ENCODE measurements around the gene PDLIM5. TPM values are rescaled to one million over a fixed set of nuclear protein-coding genes. Genes with fewer than 3 reads are reported as not detected.
"Not testable (repeated sequence)": the region's sequence is repeated elsewhere in the genome, so short reads cannot be mapped to it uniquely, and the experiment has no call there.

The PDLIM5 gene, protein sequence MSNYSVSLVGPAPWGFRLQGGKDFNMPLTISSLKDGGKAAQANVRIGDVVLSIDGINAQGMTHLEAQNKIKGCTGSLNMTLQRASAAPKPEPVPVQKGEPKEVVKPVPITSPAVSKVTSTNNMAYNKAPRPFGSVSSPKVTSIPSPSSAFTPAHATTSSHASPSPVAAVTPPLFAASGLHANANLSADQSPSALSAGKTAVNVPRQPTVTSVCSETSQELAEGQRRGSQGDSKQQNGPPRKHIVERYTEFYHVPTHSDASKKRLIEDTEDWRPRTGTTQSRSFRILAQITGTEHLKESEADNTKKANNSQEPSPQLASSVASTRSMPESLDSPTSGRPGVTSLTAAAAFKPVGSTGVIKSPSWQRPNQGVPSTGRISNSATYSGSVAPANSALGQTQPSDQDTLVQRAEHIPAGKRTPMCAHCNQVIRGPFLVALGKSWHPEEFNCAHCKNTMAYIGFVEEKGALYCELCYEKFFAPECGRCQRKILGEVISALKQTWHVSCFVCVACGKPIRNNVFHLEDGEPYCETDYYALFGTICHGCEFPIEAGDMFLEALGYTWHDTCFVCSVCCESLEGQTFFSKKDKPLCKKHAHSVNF
- total RNA-seq (2014; rRNA removed; shearing (Covaris generic)) = 23.3 and 28.9 TPM in 2 replicates

DNA sequence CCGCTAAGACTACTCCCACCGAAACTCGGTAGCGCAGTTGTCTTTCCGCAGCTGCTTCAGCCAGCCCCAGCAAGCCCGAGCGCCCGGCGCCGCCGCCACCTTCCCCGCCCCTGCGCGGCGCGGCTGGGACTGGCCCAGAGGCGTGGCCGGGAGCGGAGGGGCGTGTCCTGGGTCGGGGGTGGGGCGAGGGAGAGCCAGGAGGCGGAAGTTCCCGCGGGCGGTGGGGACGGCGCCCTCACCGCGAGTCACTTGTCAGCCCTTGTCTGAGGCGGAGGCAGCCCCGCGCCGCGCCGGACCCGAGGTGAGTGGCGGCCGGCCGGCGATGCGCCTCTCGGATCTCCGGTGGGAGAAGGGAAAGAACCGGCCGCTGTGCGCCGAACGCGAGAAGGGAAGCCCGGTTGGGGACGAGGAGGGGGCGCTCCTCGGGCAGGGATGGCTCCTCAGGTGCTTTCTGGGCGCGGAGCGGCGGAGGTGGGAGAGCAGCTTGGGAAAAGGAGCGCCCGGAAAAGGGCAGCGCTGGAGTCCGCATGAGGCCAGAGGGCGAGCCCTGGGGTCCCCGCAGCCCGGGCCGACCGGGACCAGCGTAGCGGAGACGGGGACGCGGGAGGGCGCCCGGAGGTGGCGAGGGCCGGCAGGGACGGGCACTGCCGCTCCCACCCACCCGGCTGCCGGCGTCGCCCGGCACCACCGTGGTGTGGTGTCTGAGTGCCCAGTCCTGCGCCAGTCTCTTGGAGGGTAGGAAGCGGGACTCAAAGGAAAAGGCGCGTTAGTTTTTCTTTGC lies at the start of gene PDLIM5:
Gene PDLIM5 (plus strand): TSS at position 248 of the 781 bp plus-strand sequence. CDS start 3,347 bp downstream, outside the sequence.
- peak; percentile 91 for DNase-seq (ENCODE audit: low read depth)

DNA sequence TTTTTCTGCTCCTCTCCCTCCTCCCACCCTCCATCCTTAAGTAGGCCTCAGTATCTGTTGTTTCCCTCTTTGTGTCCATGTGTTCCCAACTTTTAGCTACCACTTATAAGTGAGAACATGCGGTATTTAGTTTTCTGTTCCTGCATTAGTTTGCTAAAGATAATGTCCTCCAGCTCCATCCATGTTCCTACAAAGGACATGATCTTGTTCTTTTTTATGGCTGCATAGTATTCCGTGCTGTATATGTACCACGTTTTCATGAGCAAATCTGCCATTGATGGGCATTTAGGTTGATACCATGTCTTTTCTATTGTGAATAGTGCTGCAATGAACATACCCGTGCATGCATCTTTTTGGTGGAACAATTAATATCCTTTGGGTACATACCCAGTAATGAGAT lies 49.3 kb upstream of the PDLIM5 start:
- not testable (repeated sequence) for DNase-seq (ENCODE audit: low read depth)

DNA sequence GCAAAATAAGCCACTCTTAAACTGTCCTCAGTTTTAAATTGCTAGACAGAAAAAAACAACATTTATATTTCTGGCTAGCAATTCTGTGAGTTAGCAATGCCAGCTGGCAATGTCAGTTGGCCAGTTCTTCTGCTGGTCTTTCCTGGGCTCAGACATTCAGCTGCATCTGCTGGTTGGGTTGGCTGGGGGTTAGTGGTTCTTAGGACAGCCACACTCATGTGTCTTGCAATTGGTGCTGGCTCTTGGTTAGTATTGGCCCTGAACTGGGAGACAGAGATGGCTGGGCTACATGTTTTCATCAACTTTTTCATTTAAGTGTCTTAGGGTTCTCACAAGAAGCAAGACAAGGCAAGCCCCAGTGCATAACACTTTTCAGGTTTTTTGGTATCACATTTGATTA lies 48.0 kb upstream of the PDLIM5 start:
- no peak for DNase-seq (ENCODE audit: low read depth)

DNA sequence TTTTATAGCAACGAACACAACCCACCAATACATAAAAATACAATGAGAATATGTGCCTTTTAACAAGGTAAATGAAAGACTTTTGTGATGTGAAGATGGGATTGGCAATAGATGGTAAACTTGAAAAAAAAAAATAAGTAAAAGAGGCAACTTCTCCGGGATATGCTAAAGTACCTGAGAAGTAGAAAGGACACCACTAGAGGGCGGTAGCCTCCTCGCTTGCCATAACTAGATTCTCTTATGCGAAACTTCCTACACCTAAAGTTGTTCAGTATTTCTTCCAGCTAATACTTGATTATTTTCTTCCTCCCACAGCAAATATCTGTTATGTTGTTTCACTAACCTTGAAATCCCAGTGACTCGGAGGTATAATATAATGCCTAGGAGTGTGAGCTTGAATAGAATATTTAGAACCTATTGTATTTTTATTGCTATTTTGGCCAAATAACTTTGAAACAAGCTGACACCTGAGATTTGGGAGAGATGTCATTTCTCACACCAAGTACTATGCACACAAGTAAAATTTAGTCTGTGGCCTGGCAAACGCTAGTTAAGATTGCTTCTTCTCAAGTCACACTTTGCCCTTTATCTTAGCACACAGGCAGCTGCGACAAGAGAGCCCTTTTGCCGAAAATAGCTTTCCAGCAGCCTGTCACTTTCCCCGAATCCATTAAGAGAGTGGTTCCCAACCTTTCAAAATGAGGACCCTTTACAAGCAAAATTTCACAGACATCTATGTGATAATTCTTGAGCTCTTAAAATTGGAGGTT lies 44.9 kb upstream of the PDLIM5 start:
- DNase-seq (ENCODE audit: low read depth) = peak; percentile 56

DNA sequence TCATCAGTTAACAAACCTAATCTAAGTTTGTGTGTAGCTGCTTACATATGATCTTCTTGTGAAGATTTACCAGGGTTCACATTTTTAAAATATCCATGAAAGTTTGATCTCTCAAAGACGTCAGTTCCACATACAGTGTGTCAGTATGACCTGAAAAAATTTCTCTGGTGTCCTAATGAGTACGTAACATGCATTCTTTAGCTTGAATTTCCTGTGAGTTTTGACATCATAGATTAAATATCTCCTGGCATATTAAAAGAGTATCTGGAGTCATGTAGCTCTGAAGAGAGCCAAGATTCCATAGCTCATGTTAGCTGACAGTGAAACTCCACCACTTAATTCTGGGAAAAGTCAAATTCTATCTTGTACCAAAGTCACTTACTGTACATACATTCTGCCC lies 43.9 kb upstream of the PDLIM5 start:
- DNase-seq (ENCODE audit: low read depth) = no peak

DNA sequence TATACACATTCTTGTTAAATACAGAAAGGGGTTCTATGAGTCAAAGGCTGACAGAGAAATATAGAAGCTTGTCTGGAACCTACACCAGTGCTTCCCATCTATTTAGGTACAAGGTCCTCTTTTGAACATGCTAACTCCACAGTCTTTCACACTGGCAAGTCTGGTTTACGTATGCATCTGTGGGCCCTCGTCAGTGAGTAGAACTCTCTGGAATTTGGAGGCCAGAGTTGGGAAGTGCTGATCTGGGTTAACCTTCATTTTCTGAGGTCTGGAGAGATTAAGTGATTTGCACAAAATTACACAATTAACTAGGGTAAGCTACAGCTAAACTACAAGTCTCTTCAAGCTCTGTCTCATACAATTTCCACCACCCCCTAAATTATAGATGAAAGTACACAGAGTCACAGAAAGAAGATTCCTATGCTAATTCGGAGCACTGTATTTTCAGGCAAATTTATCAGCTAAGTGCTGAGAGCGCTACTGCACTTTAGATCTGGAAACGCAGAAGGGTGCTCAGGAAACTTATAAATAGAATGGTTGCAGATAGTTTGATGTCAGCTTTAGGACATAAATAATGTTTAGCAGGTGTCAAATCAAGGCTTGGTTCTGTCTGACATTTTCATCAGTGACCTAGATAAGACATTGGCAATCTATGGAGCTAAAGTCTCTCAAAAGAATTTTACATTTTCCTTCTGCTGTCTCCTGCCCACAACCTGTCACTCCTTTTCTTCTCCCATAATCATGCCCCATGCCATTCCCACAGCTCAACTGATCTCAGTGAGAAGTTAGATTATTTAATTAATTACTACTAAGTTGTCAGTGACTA lies 43.0 kb upstream of the PDLIM5 start:
- DNase-seq (ENCODE audit: low read depth) = no peak

DNA sequence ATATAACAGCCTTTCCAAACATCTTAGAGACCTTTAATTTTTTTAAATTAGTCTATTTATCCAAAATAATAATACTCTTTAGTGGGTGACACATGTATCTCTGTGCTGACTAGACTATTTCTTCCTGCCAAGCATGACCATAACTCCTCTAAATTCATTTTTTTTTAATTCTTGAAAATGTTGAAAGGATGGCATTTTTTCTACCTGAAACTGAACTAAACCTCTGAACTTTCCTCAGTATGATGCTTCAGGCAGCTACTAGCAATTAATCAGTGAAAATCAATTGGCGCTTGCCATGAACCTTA lies 42.4 kb upstream of the PDLIM5 start:
- DNase-seq (ENCODE audit: low read depth) = no peak

DNA sequence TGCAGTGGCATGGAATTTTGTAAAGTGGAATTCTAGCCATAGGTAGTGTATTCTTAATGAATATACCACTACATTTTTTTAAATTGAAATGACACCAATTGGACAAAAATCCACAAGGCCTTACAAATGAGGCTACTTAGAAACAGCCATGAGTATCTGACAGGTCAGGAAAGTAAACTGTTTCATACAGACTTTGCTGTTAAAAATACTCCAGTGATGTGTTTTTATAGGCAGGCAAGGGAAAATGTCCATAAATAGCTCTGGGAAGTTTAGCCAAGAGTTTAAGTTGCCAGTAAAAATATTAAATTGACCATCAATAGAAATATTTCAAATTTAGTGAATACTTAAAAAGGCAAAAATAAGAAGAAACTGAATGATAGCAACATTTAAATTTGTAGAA lies 41.8 kb upstream of the PDLIM5 start:
- no peak for DNase-seq (ENCODE audit: low read depth)

DNA sequence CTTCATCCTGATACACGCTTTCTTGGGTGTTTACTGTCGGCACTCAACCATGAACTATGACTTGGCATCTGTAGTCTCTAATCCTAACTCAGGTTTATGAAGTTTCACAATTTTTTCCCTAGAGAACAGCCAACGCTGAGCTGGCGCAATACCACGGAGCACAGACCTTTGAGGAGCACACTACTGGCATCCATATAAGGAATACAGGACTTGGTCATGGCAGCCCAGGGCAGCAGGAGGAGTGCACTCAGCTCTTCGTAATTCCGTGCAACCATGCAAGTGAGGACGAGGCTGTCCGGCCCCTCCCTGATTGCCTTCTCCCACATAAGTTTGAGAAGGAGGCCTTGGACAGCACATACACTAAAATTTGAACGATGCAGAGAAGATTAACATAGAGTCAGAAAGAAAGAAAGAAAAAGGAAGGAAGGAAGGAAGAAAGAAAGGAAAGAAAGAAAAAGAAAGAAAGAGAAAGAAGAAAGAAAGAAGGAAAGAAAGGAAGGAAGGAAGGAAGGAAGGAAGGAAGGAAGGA lies 41.0 kb upstream of the PDLIM5 start:
- DNase-seq (ENCODE audit: low read depth) = no peak

DNA sequence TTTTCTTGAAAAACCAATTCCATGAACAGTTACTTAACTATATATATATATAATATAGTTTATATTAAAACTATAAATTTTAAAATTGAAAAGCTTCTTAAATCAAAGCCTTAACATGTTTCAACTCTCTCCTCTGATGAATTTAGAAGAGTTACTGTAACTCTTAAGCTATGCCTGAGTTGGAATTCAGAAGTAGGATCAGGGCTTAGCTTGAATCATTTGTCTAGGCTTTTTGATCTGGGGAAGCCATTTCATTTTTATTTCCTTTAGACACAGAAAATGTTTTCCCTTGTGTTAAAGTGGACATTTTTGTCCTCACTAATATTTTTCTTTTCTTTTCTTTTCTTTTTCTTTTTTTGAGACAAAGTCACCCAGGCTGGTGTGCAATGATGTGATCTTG lies 40.4 kb upstream of the PDLIM5 start:
- no peak for DNase-seq (ENCODE audit: low read depth)

DNA sequence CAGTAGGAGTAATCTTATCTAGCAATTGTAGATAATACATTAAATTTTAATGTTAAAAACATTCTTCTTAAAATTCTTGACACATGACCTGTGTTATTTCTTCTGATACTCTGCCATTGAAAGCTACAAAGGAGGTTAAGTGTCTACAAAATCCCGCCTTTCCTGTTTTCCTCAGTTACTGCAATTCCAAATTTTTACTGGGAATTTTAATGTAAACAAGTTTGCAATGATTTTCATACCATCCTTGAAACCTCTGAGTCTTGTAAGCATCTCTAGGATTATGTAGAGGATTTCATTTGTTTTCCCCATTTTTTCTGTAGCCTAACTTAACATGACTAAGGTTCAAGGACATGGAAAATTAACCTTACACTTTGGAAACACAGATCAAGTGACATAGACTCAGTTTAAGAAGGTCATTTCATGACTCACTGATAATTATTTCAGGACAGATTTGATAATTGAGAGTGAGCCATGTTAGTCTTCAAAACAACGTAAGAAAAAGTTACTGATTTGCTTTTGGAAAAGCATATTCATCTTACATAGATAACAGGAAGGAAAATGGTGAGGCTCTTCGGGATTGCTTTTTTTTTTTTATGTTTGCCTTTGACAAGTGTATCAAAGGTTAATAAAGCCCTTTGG lies 39.6 kb upstream of the PDLIM5 start:
- DNase-seq (ENCODE audit: low read depth) = no peak

DNA sequence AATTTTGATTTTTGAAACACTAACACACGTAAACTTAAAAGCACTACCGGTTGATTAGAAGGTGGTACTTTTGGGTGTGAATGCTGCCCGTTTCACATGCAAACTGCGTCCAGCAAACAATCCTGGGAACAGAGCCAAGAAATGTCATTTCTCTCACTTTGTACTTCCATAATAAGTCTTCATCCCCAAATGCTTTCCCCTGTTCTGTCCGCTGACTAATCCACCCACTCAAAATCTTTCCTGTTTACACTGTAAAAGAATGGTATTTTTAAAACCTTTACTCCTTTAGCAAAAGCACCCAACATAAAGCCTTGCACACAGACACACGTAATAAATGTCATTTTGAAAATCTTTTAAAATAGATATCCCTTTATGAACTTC lies 39.1 kb upstream of the PDLIM5 start:
- DNase-seq (ENCODE audit: low read depth) = peak; percentile 15

DNA sequence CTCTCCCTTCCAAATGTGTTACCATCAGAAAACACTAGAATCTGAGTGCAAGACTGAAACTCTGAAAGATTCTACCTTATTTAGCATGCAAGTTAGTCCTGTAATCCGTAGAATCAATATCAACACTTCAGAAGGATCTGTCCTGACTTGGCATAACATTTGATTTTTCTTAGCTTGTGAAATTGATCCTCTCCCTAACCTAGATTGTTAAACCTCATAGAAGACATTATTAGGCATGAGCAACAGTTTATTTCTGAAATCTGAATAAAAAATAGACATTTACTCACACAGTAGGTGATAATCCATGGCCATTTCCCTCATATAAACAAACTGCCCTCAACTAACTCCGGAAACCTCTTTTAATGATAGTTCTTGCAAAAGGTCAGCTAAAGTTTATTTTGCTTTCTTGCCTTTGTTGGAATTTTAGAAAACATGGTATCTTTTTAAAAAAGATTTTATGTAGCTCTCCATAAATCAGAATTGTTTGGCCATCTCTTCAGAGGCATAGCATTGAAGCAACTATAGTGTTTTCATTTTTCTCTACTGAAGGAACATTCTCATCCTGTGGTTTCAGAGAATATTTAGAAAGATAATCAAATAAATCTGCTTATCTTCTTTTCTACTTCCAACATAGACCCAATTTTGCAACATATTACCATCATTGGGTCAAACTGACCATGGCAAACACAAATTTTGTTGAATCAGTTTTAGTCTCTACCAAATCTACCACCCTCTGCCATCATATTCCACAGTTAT lies 38.5 kb upstream of the PDLIM5 start:
- no peak for DNase-seq (ENCODE audit: low read depth)

DNA sequence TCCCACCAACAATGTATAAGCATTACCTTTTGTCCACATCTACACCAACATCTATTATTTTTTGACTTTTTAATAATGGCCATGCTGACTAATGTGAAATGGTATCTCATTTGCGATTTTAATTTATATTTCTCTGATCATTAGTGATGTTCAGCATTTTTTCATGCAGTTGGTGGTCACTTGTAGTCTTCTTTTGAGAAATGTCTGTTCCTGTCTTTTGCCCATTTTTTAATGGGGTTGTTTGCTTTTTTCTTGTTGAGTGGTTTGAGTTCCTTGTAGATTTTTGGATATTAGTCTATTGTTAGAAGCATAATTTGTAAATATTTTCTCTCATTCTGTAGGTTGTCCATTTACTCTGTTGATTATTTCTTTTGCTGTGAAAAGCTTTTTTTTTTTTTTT lies 36.8 kb upstream of the PDLIM5 start:
- no peak for DNase-seq (ENCODE audit: low read depth)

DNA sequence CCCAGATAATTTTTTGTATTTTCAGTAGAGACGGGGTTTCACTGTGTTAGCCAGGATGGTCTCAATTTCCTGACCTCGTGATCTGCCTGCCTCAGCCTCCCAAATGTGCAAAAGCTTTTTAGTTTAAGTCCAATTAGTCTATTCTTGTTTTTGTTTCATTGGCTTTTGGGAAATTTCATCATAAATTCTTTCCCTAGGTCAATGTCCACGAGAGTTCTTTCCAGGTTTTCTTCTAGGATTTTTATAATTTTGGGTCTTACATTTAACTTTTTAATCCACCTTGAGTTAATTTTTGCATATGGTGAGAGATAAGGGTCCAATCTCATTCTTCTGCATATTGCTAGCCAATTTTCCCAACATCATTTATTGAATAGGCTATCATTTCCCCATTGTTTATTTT lies 36.3 kb upstream of the PDLIM5 start:
- DNase-seq (ENCODE audit: low read depth) = no peak

DNA sequence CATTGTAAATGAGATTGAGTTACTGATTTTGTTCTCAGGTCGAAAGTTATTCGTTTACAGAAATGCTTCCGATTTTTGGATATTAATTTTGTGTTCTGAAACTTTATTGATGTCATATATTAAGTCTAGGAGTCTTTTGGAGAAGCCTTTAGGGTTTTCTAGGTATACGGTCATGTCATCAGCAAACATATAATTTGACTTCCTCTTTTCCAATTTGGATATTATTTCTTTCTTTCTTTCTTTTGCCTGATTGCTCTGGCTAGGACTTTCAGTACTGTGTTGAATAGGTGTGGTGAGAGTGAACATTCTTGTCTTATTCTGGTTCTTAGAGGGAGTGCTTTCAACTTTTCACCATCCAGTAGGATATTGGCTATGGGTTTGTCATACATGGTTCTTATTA lies 35.4 kb upstream of the PDLIM5 start:
- DNase-seq (ENCODE audit: low read depth) = no peak

DNA sequence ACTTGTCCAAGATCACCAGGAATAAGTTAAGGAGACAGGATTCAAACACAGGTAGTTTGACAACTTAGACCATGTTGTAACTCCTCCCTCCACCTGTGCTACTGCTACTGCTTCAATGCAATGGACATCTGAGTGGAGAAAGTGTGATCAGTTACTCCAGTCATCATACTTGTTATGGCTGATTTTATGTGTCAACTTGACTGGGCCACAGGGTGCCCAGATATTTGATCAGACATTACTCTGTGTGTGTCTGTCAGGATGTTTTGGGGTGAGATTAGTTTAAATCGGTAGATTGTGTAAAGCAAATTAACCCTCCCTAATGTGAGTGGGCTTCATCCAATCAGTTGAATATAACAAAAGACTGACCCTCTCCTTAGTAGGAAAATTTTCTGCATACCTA lies 34.8 kb upstream of the PDLIM5 start:
- no peak for DNase-seq (ENCODE audit: low read depth)

DNA sequence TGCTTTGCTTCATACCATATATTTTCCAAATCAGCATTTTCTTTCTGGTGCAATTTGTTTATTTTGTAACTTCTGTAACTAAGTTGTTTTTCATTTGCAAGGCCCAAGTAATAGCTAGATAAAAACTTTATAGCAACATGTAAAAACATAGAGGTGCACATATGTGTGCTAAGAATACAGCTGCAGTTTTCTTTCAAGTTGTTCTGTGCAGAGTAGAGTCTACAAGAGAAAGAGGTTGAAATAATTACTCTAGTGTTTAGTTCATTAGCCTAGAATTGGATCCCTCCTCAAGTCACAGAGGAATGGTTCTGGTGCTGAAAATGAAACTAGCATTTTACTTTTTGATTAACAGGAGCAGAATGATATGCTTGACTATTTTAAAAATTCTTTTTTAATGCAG lies 32.2 kb upstream of the PDLIM5 start:
- no peak for DNase-seq (ENCODE audit: low read depth)

DNA sequence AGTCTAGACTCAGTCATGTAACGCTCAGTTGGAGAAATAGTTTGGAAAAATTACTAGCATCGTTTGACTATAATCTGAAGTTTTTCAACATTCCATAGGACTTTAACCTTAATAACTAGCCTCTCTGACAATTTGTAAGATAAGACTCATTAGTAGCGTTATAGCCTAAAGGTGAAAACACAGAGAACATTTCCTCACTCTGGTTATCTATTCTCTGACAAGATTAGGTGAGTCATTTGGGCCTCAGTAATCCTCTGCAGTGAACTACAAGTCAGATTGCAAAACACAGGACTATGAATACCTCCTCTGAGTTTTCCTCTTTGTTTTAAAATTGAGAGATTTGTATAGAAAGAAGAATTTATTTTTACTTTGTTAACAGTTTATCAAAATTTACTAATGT lies 31.8 kb upstream of the PDLIM5 start:
- peak; percentile 3 for DNase-seq (ENCODE audit: low read depth)

DNA sequence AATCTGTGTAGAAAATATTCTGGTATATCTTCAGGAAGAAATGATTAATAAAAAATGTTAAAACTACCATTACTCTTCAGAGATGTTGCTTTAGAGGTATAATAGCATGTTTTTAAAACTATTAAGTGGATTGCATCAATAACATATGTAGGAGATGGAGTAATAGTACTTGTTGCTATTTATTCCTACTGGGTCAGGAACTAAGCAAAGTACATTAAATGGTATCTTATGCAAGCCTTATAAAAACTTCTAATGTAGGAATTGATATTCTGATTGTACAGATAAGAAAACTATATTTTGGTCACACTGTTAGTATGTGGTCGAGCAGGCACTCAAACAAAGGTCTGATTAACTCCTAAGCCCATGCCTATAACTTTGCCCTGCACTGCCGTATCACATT lies 31.4 kb upstream of the PDLIM5 start:
- no peak for DNase-seq (ENCODE audit: low read depth)

Measured in Daoy (cell line).